ENCODE measurements around the gene CC2D1B. TPM values are rescaled to one million over a fixed set of nuclear protein-coding genes. Genes with fewer than 3 reads are reported as not detected.

CC2D1B gene
- total and polyA plus RNA-seq, 2 of the 4 experiments (the other 2 are of a cell fraction): 16.9 to 17.2 TPM

GRCh38 chr1:52356818-52357355 is 9.1 kb downstream of the CC2D1B start:
- Histone ChIP-seq H3K56ac (ENCODE audit: extremely low read depth, insufficient read depth, low read length) (no peak overlapping the region), H3K79me1 (ENCODE audit: low read depth in 1 of 2, low read length in 2 of 2) (peaks cover 14 to 15% of the 10 kb centered on the region in 2 experiments), H3K9ac (ENCODE audit: low read depth, low read length) (no peak overlapping the region), H2BK20ac (ENCODE audit: low read depth, low read length) (no peak overlapping the region), H2AK9ac (replicated peaks; ENCODE audit: low read depth, low read length, poor library complexity) (no peak overlapping the region), H3K4me1 (ENCODE audit: control insufficient read depth, insufficient read depth, low read length) (no peaks in the 10 kb centered on the region), H4K5ac (ENCODE audit: low read depth, low read length) (no peak overlapping the region), H2AFZ (replicated peaks; ENCODE audit: low read length, poor library complexity) (no peak overlapping the region), H4K91ac (ENCODE audit: insufficient read depth, low read depth, low read length) (no peak overlapping the region), H3K27me3 (ENCODE audit: control insufficient read depth, insufficient read depth, low read length) (no peaks in the 10 kb centered on the region), H3K36me3 (ENCODE audit: control insufficient read depth, insufficient read depth, low read length) (peaks cover 91% of the 10 kb centered on the region), H3K4me2 (ENCODE audit: low read depth, low read length) (no peak overlapping the region), H3K9me1 (ENCODE audit: insufficient read depth, low read length) (0 out of 2 replicates have a peak, but pooled peaks cover 8% of the 10 kb centered on the region), H4K8ac (ENCODE audit: low read depth in 2 of 2, low read length in 2 of 2) (no peak overlapping the region), H3K18ac (ENCODE audit: low read depth, low read length) (no peak overlapping the region), H3K23ac (ENCODE audit: low read depth, low read length) (no peak overlapping the region), H2BK5ac (ENCODE audit: low read depth, low read length, poor library complexity, severe bottlenecking) (no peak overlapping the region), H3K4ac (ENCODE audit: low read depth, low read length) (no peak overlapping the region), H3K4me3 (ENCODE audit: insufficient read depth, low read depth, low read length) (no peak overlapping the region), H3K9me3 (ENCODE audit: control insufficient read depth, insufficient read depth, low read length) (no peaks in the 10 kb centered on the region), H4K20me1 (ENCODE audit: insufficient read depth, low read length) (no peaks in the 10 kb centered on the region; the same call in 1 of the 2 replicates), H2BK120ac (ENCODE audit: low read depth, low read length) (no peak overlapping the region), H3K14ac (replicated peaks; ENCODE audit: low read depth, low read length) (no peak overlapping the region), H2BK15ac (ENCODE audit: low read depth, low read length) (no peak overlapping the region), H2AK5ac (ENCODE audit: low read depth, low read length) (no peak overlapping the region), H3K27ac (ENCODE audit: insufficient read depth, low read length) (no peak overlapping the region)
- DNase-seq (no peak), ATAC-seq (ENCODE audit: low read depth) (no peak)
- dilution Hi-C loops (cut with HindIII; ENCODE audit: low sequenced_read_pairs, unreplicated experiment): no loop called here
- BruUV-seq (replicated peaks): no TSS peak
- ChIA-PET CTCF (no interaction called here), POLR2A (ENCODE audit: unreplicated experiment) (no interaction called here)
- intact Hi-C loops (cut with micrococcal nuclease): no loop called here
- in situ Hi-C loops (cut with MboI; ENCODE audit: low sequenced_read_pairs): no loop called here
- 60% methylated on average over 1 of the region's 8 CpGs; no CpG with 5 or more reads in 1 of the 2 experiments for WGBS, 2 experiments (ENCODE audit: extremely low coverage in 2 of 2, insufficient read length in 1 of 2)
- no peak for TF ChIP-seq POLR2A (IDR thresholded peaks at IDR 0.05; ENCODE audit: low read depth, low read length)
- TF ChIP-seq MAFK (IDR thresholded peaks at IDR 0.05; ENCODE audit: low read depth, low read length): no peak
- TF ChIP-seq MXI1 (IDR thresholded peaks at IDR 0.05; ENCODE audit: borderline replicate concordance, low read depth, low read length): no peak
- no peak for TF ChIP-seq SMC3 (IDR thresholded peaks at IDR 0.05; ENCODE audit: low read depth, low read length)
- TF ChIP-seq FOS (IDR thresholded peaks at IDR 0.05; ENCODE audit: low read depth, low read length): no peak
- no peak for TF ChIP-seq CTCF (conservative IDR thresholded peaks at IDR 0.05; ENCODE audit: low read depth, low read length)
- TF ChIP-seq RCOR1 (IDR thresholded peaks at IDR 0.05; ENCODE audit: insufficient replicate concordance, low read length): no peak
- no peak for TF ChIP-seq NFE2L2 (IDR thresholded peaks at IDR 0.05; ENCODE audit: low read depth, low read length)
- no peak for TF ChIP-seq CHD1 (IDR thresholded peaks at IDR 0.05; ENCODE audit: low read depth, low read length)
- no peak for TF ChIP-seq USF2 (IDR thresholded peaks at IDR 0.05; ENCODE audit: low read depth, low read length)
- no peak for TF ChIP-seq BHLHE40 (IDR thresholded peaks at IDR 0.05; ENCODE audit: low read depth, low read length)
- TF ChIP-seq RFX5 (IDR thresholded peaks at IDR 0.05; ENCODE audit: low read depth, low read length): no peak
- TF ChIP-seq MAZ (IDR thresholded peaks at IDR 0.05; ENCODE audit: borderline replicate concordance, low read depth, low read length): no peak
- TF ChIP-seq RAD21 (IDR thresholded peaks at IDR 0.05; ENCODE audit: low read length): no peak
- no peak for TF ChIP-seq CEBPB (IDR thresholded peaks at IDR 0.05; ENCODE audit: low read depth, low read length)

Data from IMR-90 (cell line).